BE2C (cell line): ENCODE results near the gene CLCN7.

ENCODE experiments used
- DNase-seq: peaks from one replicate; pipeline ENCODE4 v3.0.0-alpha.2; 2020
- H3K27me3 ChIP-seq: fragments of 250-450 bp; sonication (Bioruptor Pico); 2 replicates; pipeline ENCODE4 v1.5.1; 2020; ENCODE audit warnings: mild to moderate bottlenecking
- H3K36me3 ChIP-seq: fragments of 250-450 bp; sonication (Bioruptor Pico); 2 replicates; pipeline ENCODE4 v1.5.1; 2020; ENCODE audit warnings: mild to moderate bottlenecking
- H3K4me1 ChIP-seq: fragments of 250-450 bp; sonication (Bioruptor Pico); 2 replicates; pipeline ENCODE4 v1.5.1; 2020
- H3K4me3 ChIP-seq: 2 replicates; pipeline ENCODE4 v1.5.1; 2011; ENCODE audit warnings: low read depth, low read length
- H3K9me3 ChIP-seq: fragments of 250-450 bp; sonication (Bioruptor Pico); 2 replicates; pipeline ENCODE4 v1.5.1; 2020
- CTCF ChIP-seq: IDR thresholded peaks from 2 replicates; pipeline ENCODE4 v1.5.1; 2012; ENCODE audit warnings: mild to moderate bottlenecking, low read depth, low read length

Gene CLCN7

GRCh38 chr16:1398826-1399581, 75.8 kb downstream of the CLCN7 start:
- Histone ChIP-seq H3K9me3 (no peaks in the 10 kb centered on the region), H3K36me3 (peaks cover 2% of the 10 kb centered on the region; the same call in 1 of the 2 replicates), H3K27me3 (no peaks in the 10 kb centered on the region), H3K4me3 (no peak overlapping the region), H3K4me1 (no peaks in the 10 kb centered on the region)
- no peak for TF ChIP-seq CTCF
- no peak for DNase-seq

GRCh38 chr16:1398351-1398750, 76.5 kb downstream of the CLCN7 start:
- H3K36me3 ChIP-seq, result peaks cover 2% of the 10 kb centered on the region; the same call in 1 of the 2 replicates
- TF ChIP-seq CTCF, result no peak
- H3K4me3 ChIP-seq, result no peak overlapping the region
- no peaks in the 10 kb centered on the region for H3K4me1 ChIP-seq
- no peak for DNase-seq
- H3K27me3 ChIP-seq, result no peaks in the 10 kb centered on the region
- no peaks in the 10 kb centered on the region for H3K9me3 ChIP-seq

- peaks cover 2% of the 10 kb centered on the region; the same call in 1 of the 2 replicates for H3K36me3 ChIP-seq
These were observed 77.0 kb downstream of the CLCN7 start for GRCh38 chr16:1397779-1398178.

GRCh38 chr16:1395444-1396031, 79.3 kb downstream of the CLCN7 start:
- Histone ChIP-seq H3K9me3 (no peaks in the 10 kb centered on the region), H3K36me3 (no peaks in the 10 kb centered on the region), H3K4me3 (no peak overlapping the region), H3K4me1 (no peaks in the 10 kb centered on the region), H3K27me3 (no peaks in the 10 kb centered on the region)
- no peak for DNase-seq
- TF ChIP-seq CTCF, result no peak

More at GRCh38 chr16:1397779-1398178, 77.0 kb downstream of the CLCN7 start:
- no peak for TF ChIP-seq CTCF
- no peaks in the 10 kb centered on the region for H3K27me3 ChIP-seq
- H3K4me3 ChIP-seq, result no peak overlapping the region
- no peak for DNase-seq
- no peaks in the 10 kb centered on the region for H3K4me1 ChIP-seq
- H3K9me3 ChIP-seq, result no peaks in the 10 kb centered on the region
